Activated CD4-positive, alpha-beta T cell treated with anti-CD3 and anti-CD28 coated beads, Interleukin-2, amount 10 ng/mL, durations not matched to agents 24 days and 14 days (primary cell): ENCODE measurements around the gene SEMA3C. TPM values are rescaled to one million over a fixed set of nuclear protein-coding genes. Genes with fewer than 3 reads are reported as not detected.

Source experiments
- DNase-seq: peaks from one replicate; pipeline ENCODE4 v3.0.0; 2022
- H3K27ac Mint-ChIP-seq: one replicate; pipeline ENCODE4 v1.8.0; 2022; ENCODE audit warnings: mild to moderate bottlenecking, mixed read lengths
- H3K27me3 Mint-ChIP-seq: one replicate; pipeline ENCODE4 v1.8.0; 2022; ENCODE audit warnings: mixed read lengths
- H3K36me3 Mint-ChIP-seq: one replicate; pipeline ENCODE4 v1.8.0; 2022; ENCODE audit warnings: low read depth, mild to moderate bottlenecking, mixed read lengths
- H3K4me1 Mint-ChIP-seq: one replicate; pipeline ENCODE4 v1.8.0; 2021; ENCODE audit warnings: mixed read lengths
- H3K4me3 Mint-ChIP-seq: one replicate; pipeline ENCODE4 v1.8.0; 2022; ENCODE audit warnings: mild to moderate bottlenecking, moderate library complexity, mixed read lengths
- H3K9me3 Mint-ChIP-seq: one replicate; pipeline ENCODE4 v1.8.0; 2021; ENCODE audit warnings: mixed read lengths
- intact Hi-C: fragments of 100-400 bp; cut with micrococcal nuclease; formaldehyde crosslinking; loops from one replicate; pipeline ENCODE4 v1.15.1; 2023
- total RNA-seq: library from RNA; stranded (reverse); gene quantifications from 2 replicates; pipeline ENCODE4 v1.2.3, GENCODE V29; 2022

SEMA3C gene
- total RNA-seq, 1 donor from 2014 or later = not detected

DNA sequence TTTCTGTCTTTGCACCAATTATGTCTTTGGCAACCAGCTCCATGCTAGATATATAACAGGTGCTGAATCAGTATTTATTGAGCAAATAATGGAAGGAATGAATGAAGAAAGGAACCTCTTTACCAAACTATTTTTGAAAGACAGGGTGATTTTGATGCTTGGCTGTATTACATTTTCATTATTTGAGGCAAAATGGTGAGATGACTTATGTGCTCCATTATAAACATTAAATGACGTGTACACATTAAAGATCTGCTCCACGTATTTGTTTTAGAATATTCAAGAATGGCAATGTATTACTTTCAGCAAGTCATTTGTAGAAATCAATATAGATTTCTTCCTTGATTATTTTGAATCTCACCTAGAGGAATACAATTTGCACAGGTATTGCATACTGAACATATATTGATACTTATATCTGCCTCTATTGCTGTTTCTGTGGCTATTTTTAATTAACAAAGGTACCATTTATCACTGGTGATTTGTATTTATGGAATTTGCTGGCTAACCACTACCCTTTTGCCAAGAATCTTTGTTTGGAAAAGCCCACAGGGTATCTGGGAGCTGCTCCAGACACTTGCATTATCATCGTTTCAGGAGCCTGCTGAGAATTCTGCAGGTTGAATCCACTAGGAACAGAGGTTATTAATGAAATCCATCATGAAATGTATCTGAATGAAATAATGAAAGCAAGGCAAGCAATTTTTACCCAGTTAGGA, 92.2 kb downstream of the SEMA3C start:
- no peak for DNase-seq
- no peaks in the 10 kb centered on the region for H3K9me3 Mint-ChIP-seq
- H3K27ac Mint-ChIP-seq = no peak overlapping the region
- intact Hi-C loops = no loop called here
- H3K36me3 Mint-ChIP-seq = no peaks in the 10 kb centered on the region
- no peak overlapping the region for H3K4me3 Mint-ChIP-seq
- no peaks in the 10 kb centered on the region for H3K4me1 Mint-ChIP-seq
- no peaks in the 10 kb centered on the region for H3K27me3 Mint-ChIP-seq

DNA sequence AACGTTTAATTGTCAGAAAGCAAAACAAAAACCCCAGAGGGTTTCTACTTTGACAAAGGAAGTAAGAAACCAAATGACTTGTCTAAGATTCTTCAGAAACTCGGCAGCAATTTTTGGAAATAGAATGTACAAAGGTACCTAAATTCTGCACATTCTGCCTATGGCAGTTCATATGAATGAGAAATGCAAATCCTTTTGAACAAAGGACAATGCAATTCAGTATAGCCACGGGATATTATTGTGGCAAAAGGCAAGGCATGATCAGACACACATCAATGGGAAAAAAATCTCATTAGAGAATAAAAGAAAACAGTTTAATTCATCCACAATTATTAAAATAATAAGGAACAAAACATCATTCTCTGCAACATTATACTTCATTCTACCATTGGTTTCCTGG, 93.4 kb downstream of the SEMA3C start:
- no peak overlapping the region for H3K4me3 Mint-ChIP-seq
- no peaks in the 10 kb centered on the region for H3K27me3 Mint-ChIP-seq
- intact Hi-C loops = no loop called here
- H3K36me3 Mint-ChIP-seq = no peaks in the 10 kb centered on the region
- no peak for DNase-seq
- H3K27ac Mint-ChIP-seq = no peak overlapping the region
- no peaks in the 10 kb centered on the region for H3K9me3 Mint-ChIP-seq
- no peaks in the 10 kb centered on the region for H3K4me1 Mint-ChIP-seq

DNA sequence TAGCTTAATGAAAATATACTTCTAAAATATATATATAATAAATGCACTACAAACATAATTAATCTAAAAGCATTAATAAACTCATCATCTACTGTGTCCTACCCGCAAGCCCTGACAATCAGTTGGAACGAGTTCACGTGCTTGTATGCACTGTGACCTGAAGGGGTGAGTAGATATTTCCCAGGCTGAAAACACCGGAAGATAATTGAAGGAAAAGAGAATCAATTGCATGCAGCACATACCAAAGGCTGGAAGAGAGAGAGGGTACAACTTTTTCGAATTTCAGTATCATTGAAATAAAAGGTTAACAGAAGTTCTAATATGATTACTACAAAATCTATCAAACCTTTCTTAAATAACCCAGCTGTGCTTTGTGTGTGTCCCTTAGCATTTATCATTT, 94.6 kb downstream of the SEMA3C start:
- Mint-ChIP-seq H3K4me3 (no peak overlapping the region), H3K27me3 (no peaks in the 10 kb centered on the region), H3K27ac (no peak overlapping the region), H3K36me3 (no peaks in the 10 kb centered on the region), H3K9me3 (no peaks in the 10 kb centered on the region), H3K4me1 (no peaks in the 10 kb centered on the region)
- intact Hi-C loops = no loop called here
- no peak for DNase-seq

GRCh38 chr7:80823057-80823456, 95.8 kb downstream of the SEMA3C start:
- H3K27ac Mint-ChIP-seq = no peak overlapping the region
- H3K9me3 Mint-ChIP-seq = no peaks in the 10 kb centered on the region
- no peaks in the 10 kb centered on the region for H3K4me1 Mint-ChIP-seq
- no peak overlapping the region for H3K4me3 Mint-ChIP-seq
- intact Hi-C loops = no loop called here
- no peaks in the 10 kb centered on the region for H3K27me3 Mint-ChIP-seq
- no peaks in the 10 kb centered on the region for H3K36me3 Mint-ChIP-seq
- DNase-seq = no peak

DNA sequence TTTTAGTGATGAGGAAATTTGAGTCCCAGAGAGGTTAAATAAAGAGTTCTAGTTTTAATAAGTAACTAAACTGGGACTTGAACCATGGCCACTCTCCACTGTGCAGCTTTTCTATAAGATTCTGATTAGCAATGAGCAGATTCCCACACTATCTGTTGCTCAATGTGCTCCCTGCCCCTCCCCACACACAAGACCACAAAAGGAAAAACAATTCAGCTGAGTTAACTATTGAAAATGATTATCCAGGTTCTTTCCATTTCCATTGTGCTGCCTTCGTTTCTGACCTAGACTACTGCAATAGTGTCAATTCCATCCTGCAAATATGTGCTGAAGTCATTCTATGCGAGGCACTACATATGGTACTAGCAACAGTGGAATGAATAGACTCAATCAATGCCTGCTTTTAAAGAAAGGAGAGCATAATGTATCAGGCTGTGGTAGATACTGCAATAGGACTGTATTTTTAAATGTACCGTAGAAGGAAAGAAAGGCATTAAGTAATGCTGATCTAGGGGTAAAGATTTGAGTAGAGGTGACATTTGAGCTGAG, 97.0 kb downstream of the SEMA3C start:
- no peak overlapping the region for H3K27ac Mint-ChIP-seq
- no peak for DNase-seq
- no peaks in the 10 kb centered on the region for H3K9me3 Mint-ChIP-seq
- no peaks in the 10 kb centered on the region for H3K36me3 Mint-ChIP-seq
- intact Hi-C loops = no loop called here
- H3K4me3 Mint-ChIP-seq = no peak overlapping the region
- H3K4me1 Mint-ChIP-seq = no peaks in the 10 kb centered on the region
- no peaks in the 10 kb centered on the region for H3K27me3 Mint-ChIP-seq

- intact Hi-C loops = no loop called here
- H3K9me3 Mint-ChIP-seq = no peaks in the 10 kb centered on the region
- no peak for DNase-seq
- H3K4me3 Mint-ChIP-seq = no peak overlapping the region
- H3K36me3 Mint-ChIP-seq = no peaks in the 10 kb centered on the region
- H3K4me1 Mint-ChIP-seq = no peaks in the 10 kb centered on the region
- no peaks in the 10 kb centered on the region for H3K27me3 Mint-ChIP-seq
- no peak overlapping the region for H3K27ac Mint-ChIP-seq
Measured at GRCh38 chr7:80819503-80819902, 99.3 kb downstream of the SEMA3C start.

- no peaks in the 10 kb centered on the region for H3K9me3 Mint-ChIP-seq
- H3K27ac Mint-ChIP-seq = no peak overlapping the region
- H3K4me3 Mint-ChIP-seq = no peak overlapping the region
- H3K4me1 Mint-ChIP-seq = no peaks in the 10 kb centered on the region
- DNase-seq = no peak
- no peaks in the 10 kb centered on the region for H3K27me3 Mint-ChIP-seq
- H3K36me3 Mint-ChIP-seq = no peaks in the 10 kb centered on the region
- intact Hi-C loops = no loop called here
Measured at GRCh38 chr7:80818181-80818580, 100.7 kb downstream of the SEMA3C start.

DNA sequence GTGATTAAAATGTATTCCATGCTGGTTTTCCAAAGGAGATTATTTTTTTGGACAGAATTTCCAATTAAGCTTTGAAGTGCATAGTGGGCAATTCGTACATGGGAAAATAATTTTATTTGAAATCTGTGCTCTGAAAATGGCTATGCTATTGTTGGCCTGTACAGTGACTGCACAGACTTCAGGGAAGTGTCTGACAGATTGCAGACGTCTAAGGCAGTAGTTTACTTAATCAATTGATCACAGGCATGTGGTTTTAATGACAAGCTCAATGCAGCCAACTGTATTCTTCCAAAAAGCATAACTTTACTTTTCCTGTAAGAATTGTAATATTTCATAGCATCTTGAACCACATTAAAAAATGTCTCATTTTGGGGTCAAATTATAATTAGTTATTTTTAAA, 102.0 kb downstream of the SEMA3C start:
- Mint-ChIP-seq H3K36me3 (no peaks in the 10 kb centered on the region), H3K4me3 (no peak overlapping the region)

DNA sequence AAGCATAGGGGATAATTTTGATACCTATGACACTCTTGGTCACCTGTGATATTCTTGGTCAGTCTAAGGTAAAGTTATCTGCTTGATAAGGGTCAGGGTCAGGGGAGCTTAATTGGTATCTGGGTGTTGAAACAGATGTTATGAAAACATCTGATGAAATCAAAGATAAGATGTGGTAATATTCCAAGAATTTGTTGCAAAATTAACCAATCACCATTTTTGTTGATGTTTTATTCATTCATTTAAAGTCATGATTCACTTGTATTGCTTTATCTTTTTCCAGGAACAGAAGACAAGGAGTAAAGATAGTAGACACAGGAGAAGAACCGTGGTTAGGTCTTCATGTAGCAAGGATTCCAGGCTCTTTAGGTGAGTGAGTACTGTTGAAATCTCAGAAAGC, 103.1 kb downstream of the SEMA3C start:
- intact Hi-C loops = no loop called here
- no peaks in the 10 kb centered on the region for H3K4me1 Mint-ChIP-seq
- DNase-seq = no peak
- no peaks in the 10 kb centered on the region for H3K9me3 Mint-ChIP-seq
- no peak overlapping the region for H3K4me3 Mint-ChIP-seq
- H3K36me3 Mint-ChIP-seq = no peaks in the 10 kb centered on the region
- no peaks in the 10 kb centered on the region for H3K27me3 Mint-ChIP-seq
- H3K27ac Mint-ChIP-seq = no peak overlapping the region

More for the DNA sequence above, 102.0 kb downstream of the SEMA3C start:
- DNase-seq = no peak
- no peaks in the 10 kb centered on the region for H3K9me3 Mint-ChIP-seq
- no peaks in the 10 kb centered on the region for H3K27me3 Mint-ChIP-seq
- no peaks in the 10 kb centered on the region for H3K4me1 Mint-ChIP-seq
- no peak overlapping the region for H3K27ac Mint-ChIP-seq
- intact Hi-C loops = no loop called here

- H3K27ac Mint-ChIP-seq = no peak overlapping the region
- no peak overlapping the region for H3K4me3 Mint-ChIP-seq
- no peaks in the 10 kb centered on the region for H3K4me1 Mint-ChIP-seq
- no peaks in the 10 kb centered on the region for H3K36me3 Mint-ChIP-seq
- no peak for DNase-seq
- no peaks in the 10 kb centered on the region for H3K27me3 Mint-ChIP-seq
- no peaks in the 10 kb centered on the region for H3K9me3 Mint-ChIP-seq
- intact Hi-C loops = no loop called here
Measured at GRCh38 chr7:80809545-80809944, 109.3 kb downstream of the SEMA3C start.

- no peak for DNase-seq
- Mint-ChIP-seq H3K36me3 (no peaks in the 10 kb centered on the region), H3K4me1 (no peaks in the 10 kb centered on the region), H3K27ac (no peak overlapping the region), H3K4me3 (no peak overlapping the region), H3K9me3 (no peaks in the 10 kb centered on the region), H3K27me3 (no peaks in the 10 kb centered on the region)
- intact Hi-C loops = no loop called here
Measured at GRCh38 chr7:80807166-80807900, 111.5 kb downstream of the SEMA3C start.

DNA sequence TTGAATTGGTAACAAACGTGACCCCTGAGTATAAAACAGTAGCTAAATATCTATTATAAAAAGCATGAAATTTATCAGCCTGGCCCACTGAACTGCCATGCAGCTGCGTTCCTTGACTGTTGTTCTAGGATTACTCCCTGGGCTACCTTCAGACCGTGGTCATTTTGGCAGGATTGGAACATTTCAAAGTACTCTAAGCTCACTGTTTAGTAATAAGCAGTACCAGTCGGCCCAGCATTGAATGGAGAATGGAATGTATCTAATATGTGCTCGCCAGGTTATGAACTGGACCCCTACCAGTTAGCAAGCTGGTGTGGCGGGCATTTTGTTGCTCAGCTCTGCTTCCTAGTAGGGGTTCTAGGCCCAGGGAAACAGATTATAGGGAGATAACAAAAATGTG, 112.2 kb downstream of the SEMA3C start:
- intact Hi-C loops = no loop called here
- Mint-ChIP-seq H3K9me3 (no peaks in the 10 kb centered on the region), H3K4me1 (no peaks in the 10 kb centered on the region), H3K27me3 (no peaks in the 10 kb centered on the region), H3K27ac (no peak overlapping the region), H3K36me3 (no peaks in the 10 kb centered on the region), H3K4me3 (no peak overlapping the region)
- no peak for DNase-seq

GRCh38 chr7:80804589-80804988, 114.3 kb downstream of the SEMA3C start:
- Mint-ChIP-seq H3K36me3 (no peaks in the 10 kb centered on the region), H3K4me3 (no peak overlapping the region), H3K27me3 (no peaks in the 10 kb centered on the region), H3K27ac (no peak overlapping the region), H3K9me3 (no peaks in the 10 kb centered on the region), H3K4me1 (no peaks in the 10 kb centered on the region)
- no peak for DNase-seq
- intact Hi-C loops = no loop called here

DNA sequence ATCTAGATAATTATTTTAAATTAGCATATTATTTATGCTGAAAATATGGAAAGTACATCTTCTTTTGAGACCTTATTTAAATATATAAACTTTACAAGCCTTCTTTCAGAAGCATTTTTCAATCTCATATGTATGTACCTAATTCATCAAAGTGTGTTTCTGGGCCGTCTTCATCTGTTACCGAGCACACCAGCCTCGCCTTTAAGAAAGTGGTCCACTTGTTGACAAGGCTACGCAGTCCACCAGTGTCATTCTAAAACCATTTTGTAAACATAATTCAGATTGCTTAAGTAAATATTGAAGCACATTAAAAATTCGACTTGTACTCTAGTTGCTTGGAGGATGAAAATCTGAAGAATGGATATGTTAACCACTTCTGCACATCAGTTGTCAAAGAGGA, 116.3 kb downstream of the SEMA3C start:
- no peak overlapping the region for H3K27ac Mint-ChIP-seq
- H3K9me3 Mint-ChIP-seq = no peaks in the 10 kb centered on the region
- no peaks in the 10 kb centered on the region for H3K36me3 Mint-ChIP-seq
- no peaks in the 10 kb centered on the region for H3K4me1 Mint-ChIP-seq
- no peaks in the 10 kb centered on the region for H3K27me3 Mint-ChIP-seq
- H3K4me3 Mint-ChIP-seq = no peak overlapping the region
- no peak for DNase-seq
- intact Hi-C loops = no loop called here
